Peyer's patch (tissue), 4 donors: Measurements from ENCODE around the gene ELOVL2.

Source experiments
- POLR2A ChIP-seq, 2 donors: fragments of 450-650 bp; IDR thresholded peaks; one replicate each; pipeline ENCODE4 v1.5.1; 2017; ENCODE audit warnings: antibody characterized with exemption in 2 of 2, mild to moderate bottlenecking in 2 of 2, moderate library complexity in 2 of 2
- TF ChIP-seq, protein P1 (sequence below), 6 experiments: fragments of 450-650 bp in 4 of 6; fragments of 200-600 bp in 2 of 6; sonication (generic) in 1 of 6; IDR thresholded peaks; one replicate each; pipeline ENCODE4 v1.5.1; 2017 to 2019; ENCODE audit warnings: antibody characterized with exemption in 6 of 6, mild to moderate bottlenecking in 3 of 6, moderate library complexity in 1 of 6

GRCh38 chr6:10993896-10994295, 50.2 kb downstream of the ELOVL2 start:
- TF ChIP-seq, protein P1, sequence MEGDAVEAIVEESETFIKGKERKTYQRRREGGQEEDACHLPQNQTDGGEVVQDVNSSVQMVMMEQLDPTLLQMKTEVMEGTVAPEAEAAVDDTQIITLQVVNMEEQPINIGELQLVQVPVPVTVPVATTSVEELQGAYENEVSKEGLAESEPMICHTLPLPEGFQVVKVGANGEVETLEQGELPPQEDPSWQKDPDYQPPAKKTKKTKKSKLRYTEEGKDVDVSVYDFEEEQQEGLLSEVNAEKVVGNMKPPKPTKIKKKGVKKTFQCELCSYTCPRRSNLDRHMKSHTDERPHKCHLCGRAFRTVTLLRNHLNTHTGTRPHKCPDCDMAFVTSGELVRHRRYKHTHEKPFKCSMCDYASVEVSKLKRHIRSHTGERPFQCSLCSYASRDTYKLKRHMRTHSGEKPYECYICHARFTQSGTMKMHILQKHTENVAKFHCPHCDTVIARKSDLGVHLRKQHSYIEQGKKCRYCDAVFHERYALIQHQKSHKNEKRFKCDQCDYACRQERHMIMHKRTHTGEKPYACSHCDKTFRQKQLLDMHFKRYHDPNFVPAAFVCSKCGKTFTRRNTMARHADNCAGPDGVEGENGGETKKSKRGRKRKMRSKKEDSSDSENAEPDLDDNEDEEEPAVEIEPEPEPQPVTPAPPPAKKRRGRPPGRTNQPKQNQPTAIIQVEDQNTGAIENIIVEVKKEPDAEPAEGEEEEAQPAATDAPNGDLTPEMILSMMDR (IDR thresholded peaks at IDR 0.05) = no peak
- TF ChIP-seq POLR2A (IDR thresholded peaks at IDR 0.05) = no peak
